ENCODE measurements around the gene MYOZ1.

DNA sequence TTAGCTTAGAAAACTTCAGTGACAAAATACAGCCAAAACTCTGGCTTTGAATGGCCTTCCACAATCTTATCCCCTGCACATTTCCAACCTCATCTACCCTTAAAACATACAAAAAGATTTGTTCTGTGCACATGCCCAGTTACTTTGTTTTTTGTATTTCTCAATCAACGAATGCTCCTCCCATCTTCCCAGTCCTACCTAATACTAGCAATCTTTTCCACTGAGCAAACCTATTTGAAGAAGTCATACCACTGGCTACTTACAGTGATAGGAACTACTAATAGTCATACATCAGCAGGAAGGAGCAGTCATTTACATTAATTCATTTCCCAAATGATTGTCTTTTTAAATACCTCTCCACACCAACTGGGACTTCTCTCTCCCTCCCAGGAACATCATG lies 52.6 kb downstream of the MYOZ1 start:
- TF ChIP-seq MYC (IDR thresholded peaks at IDR 0.05; ENCODE audit: low read depth, low read length) (no peak), POLR2AphosphoS5 (IDR thresholded peaks at IDR 0.05; ENCODE audit: insufficient read depth, low read depth, low read length) (no peak), JUN (IDR thresholded peaks at IDR 0.05; ENCODE audit: borderline replicate concordance, insufficient read depth, insufficient read length, low read depth) (no peak)
- TF ChIP-seq, protein P1, sequence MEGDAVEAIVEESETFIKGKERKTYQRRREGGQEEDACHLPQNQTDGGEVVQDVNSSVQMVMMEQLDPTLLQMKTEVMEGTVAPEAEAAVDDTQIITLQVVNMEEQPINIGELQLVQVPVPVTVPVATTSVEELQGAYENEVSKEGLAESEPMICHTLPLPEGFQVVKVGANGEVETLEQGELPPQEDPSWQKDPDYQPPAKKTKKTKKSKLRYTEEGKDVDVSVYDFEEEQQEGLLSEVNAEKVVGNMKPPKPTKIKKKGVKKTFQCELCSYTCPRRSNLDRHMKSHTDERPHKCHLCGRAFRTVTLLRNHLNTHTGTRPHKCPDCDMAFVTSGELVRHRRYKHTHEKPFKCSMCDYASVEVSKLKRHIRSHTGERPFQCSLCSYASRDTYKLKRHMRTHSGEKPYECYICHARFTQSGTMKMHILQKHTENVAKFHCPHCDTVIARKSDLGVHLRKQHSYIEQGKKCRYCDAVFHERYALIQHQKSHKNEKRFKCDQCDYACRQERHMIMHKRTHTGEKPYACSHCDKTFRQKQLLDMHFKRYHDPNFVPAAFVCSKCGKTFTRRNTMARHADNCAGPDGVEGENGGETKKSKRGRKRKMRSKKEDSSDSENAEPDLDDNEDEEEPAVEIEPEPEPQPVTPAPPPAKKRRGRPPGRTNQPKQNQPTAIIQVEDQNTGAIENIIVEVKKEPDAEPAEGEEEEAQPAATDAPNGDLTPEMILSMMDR (IDR thresholded peaks at IDR 0.05; ENCODE audit: extremely low read depth in 1 of 2, insufficient read depth in 1 of 2, low read depth in 1 of 2, low read length in 2 of 2): no peak
- TF ChIP-seq, protein P2, sequence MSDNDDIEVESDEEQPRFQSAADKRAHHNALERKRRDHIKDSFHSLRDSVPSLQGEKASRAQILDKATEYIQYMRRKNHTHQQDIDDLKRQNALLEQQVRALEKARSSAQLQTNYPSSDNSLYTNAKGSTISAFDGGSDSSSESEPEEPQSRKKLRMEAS (IDR thresholded peaks at IDR 0.05; ENCODE audit: insufficient read depth, insufficient read length): no peak

Data from endothelial cell of umbilical vein (primary cell).